DMS 273 (cell line): ENCODE measurements around the gene TAGLN3.
"Not testable (repeated sequence)": the region's sequence is repeated elsewhere in the genome, so short reads cannot be mapped to it uniquely, and the experiment has no call there.

Experiments used
- DNase-seq: peaks from one replicate; lab custom pipeline; 2025; ENCODE audit not compliant: unreplicated experiment; lab: John Stamatoyannopoulos, UW

The TAGLN3 gene

DNA sequence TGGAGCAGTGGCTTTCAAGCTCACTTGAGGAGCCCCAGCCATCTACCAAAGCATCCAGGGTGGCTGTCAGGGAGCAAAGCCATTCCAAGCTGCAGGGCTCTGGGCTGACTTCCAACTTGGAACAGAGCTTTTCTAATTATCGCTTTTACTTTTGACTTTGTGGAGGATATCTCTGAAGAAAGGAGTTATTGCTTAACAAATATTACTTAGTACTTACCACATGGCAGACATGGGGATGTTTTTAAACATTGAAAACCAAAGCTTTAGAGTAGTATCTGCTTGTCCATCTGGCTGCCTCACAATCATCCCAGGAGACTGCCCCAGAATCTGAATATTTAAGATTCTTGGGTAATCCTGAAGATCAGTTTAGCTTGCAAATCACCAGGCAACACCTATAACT lies 8.9 kb downstream of the TAGLN3 start:
- peak; percentile 69 for DNase-seq

DNA sequence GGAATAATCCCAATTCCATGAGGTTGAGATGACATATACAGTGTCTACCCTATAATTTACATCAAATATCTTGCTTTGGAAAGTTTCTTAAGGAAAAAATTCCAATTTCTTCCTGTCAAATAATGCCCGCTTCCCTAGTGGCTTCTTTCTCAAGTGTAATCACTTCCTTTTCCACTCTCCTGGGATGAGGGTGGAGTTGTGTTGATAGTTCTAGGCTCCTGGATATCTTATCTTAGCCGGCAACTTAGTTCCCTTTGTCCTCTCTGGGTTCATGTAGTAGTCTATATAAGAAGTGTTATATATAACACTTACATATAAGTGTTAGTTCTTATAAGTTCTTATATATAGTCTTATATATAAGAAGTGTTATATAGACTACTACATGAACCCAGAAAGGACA lies 10.9 kb downstream of the TAGLN3 start:
- no peak for DNase-seq

DNA sequence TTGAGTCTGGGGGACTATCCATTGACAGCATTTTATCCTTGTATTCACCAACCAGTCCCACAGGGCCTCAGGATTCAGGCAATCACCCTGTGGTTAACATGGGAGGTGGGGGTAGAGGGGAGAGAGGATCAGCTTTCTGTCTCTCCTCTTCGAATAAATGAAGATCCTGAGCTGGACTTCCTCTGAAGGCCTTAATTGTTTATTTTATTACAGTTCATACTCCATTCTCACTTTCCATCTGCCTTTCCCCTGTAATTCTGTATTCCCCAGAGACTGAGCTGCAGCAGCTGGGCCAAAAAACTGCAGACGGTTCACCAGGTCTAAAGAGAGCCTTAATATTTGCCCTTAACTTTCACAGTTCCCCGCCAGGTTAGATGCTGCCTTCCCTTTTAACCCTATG lies 11.9 kb downstream of the TAGLN3 start:
- DNase-seq: peak; percentile 96

DNA sequence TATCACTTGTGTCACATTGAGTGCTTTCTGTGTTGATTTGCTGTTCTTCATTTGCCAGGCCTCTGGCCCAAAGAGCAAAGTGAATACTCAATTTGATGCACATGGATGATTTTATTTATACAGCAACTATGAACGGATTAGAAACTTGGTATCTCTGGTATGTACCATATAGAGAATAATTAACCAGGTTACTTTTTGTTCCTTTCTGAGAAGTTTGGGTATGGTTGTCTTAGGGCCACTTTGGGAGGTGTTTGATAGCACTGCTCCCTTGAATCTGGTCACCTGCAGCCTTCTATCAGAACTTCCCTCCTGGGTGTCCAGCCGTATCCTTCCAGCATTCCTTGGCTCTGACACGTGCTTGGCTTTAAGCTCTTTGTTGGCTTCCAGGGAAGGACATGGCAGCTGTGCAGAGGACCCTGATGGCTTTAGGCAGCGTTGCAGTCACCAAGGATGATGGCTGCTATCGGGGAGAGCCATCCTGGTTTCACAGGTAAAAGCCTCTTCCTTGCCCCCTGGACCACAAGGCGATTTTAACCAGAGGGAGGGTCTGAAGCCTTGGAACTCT lies 12.7 kb downstream of the TAGLN3 start:
- DNase-seq: no peak

DNA sequence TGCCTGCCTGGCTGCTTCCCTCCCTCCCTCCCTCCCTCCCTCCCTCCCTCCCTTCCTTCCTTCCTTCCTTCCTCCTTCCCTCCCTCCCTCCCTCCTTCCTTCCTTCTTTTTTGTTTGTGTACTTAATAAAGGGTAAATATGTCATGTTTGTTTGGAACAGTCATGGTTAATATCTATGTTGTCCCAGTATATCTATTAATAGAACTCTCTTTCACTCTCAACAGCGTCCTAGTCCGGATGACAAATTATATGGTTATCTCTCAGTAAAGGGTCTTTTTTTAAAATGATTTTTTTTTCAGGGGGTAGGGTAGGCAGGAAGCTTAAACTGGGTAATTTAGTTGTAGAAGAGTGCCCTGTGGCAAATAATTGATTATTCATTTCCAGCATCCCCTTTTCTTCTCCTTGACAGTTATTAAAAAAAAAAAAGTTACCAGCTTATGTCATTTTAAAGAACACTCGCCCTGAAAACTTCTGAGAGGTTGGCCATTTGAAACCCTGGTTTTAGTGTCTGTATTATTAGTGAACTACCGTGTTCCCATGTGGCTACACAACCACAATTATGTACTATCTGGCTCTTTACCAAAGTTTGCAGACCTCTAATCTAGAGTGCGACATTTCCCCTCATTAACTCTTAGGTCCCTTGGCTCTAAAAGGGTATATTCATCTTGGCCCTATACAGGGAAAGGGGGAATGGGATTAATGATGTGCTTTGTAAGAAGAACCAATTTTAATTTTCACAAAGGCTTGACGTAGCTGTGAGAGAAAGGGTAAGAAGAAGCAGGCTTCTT lies 13.7 kb downstream of the TAGLN3 start:
- no peak for DNase-seq

DNA sequence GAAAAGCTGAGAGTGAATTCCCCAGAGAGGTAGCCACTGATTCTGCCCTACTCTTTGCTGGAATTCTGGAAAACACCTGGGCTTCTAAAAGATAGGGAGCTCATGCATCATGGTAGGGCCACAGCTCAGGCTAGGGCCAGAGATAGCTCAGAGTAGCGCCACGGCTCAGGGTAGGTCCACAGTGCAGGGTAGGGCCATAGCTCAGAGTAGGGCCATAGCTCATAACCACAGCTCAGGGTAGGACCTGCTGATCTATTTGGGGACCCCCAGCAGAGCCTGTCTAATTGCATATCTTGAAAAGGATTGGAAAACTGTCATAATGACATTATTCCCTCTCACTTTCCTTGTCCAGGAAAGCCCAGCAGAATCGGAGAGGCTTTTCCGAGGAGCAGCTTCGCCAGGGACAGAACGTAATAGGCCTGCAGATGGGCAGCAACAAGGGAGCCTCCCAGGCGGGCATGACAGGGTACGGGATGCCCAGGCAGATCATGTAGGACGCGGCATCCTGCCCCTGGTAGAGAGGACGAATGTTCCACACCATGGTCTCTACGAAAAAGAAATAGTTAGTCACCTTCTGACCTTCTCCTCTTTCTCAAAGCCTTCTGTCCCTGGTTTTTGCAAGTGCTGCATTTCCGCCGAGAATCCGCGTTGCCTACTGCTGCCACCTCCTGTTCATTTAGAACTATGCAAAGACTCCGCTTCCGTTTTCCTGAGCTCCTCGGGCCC lies 14.5 kb downstream of the TAGLN3 start:
- peak; percentile 50 for DNase-seq

DNA sequence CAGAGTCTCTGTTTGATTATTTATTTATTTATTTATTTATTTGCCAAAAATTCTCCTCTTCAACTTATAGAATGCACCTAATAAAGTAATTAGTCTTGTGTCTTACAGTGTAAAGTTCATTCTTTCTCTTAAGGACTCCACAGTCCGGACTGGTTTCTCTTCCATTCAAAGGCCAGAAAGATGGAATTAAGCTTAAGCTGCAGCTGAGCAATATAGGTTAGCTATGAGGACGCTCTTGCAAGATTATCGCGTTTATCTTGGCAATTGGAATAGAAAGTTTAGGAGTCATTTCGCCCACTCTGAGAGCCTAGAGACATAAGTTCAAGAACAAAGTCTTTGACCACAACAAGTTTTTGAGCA lies 15.0 kb downstream of the TAGLN3 start:
- DNase-seq: no peak

DNA sequence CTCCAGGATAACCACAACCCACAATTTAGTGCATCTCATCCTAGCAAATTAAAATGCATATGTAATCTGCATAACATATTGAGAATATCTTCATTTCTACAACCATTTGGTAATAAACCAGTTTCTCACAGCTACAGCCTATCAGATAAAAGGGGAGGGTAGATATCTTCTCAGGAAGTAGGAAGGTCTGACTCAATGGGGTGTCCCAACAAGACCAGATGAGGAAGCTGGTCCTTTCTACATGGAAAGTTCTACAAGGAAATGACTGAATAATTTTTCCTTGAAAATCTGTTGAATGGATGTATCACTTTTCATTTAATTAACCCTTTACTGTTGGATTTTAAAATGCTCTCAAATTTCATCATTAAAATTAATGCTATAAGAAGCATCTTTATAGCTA lies 18.4 kb downstream of the TAGLN3 start:
- no peak for DNase-seq

DNA sequence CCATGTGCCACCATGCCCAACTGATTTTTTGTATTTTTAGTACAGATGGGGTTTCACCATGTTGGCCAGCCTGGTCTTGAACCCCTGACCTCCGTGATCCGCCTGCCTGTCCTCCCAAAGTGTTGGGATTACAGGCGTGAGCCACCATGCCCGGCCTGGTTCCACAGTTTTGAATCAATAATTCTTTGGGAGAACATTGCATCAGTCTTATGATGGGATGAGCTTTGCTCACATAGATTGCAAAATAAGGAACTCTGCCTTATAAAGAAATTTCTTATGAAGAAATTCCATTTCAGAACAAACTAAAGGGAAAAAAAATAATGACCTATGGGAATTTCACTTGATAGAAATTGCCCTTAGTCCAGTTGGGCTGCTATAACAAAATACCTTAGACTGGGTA lies 20.0 kb downstream of the TAGLN3 start:
- DNase-seq: no peak

DNA sequence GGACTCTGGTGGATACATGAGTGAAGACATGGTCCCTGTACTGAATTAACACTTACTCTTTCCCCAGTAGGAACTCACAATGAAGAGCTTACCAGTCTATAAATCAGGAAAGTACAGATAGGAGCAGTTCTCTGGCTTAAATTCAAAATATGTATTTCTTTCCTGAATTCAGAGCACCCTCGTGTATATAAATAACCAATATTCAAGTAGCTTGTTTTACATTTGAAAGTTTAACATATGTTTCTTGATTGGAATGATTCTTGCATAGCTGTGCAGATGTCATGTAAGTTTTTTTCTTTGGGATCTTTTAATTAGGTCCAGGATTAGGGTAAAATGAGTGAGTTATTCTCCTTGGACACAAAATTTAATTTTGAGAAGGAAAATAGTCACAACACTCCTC lies 21.0 kb downstream of the TAGLN3 start:
- no peak for DNase-seq

DNA sequence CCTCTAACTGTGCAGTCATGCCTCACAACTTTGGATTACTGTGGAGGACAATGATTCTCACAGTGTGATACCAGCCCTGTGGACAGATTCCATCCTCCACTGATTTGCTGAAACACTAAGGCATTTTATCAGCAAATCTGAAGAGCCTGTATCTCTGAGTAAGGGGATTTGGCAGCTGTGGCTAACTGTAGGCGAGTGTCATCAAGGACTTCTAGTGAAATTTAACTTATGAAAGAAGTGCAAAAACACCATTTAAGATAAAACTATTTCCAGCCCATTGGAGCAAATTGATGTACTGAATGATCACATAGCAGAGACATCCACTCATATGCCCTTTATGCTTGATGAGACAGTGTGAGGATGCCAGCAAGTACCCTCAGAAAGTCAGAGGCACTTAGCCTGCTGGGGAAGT lies 22.0 kb downstream of the TAGLN3 start:
- no peak for DNase-seq

DNA sequence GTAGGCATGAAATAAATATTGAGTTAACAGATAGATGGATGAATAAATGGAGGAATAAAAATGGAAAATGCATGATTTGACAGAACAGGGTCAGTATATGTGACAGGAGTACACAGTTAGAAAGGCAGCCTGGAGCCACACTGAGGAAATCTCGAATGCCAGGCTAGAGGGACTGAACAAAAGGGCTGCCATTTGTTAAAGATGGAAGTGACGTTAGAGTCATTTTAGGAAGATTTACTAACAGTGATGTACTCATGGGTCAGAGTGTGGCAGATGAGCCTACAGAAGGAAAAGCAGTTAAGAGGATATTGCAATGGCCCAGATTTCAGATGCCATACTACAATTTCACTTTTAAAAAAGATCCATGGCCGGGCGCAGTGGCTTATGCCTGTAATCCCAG lies 28.4 kb downstream of the TAGLN3 start:
- DNase-seq: no peak

DNA sequence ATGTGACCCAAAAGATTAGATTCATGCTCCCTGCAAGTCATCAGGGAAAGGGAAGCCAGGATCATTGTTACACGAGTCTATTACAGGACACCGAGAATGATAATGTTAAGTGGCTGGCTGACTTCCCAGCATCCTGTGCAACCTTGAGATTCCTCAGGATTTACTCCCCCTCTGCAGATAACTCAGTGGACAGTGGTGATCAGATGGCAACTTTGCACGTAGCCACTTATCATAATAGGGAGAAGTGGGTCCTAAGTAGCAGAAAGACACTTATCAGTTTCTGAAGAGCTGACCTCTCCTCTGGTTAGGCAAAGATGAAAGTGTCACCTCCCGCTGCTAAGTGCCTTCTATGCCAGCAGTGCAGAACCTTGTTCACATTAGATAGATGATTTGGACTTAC lies 29.1 kb downstream of the TAGLN3 start:
- DNase-seq: no peak

DNA sequence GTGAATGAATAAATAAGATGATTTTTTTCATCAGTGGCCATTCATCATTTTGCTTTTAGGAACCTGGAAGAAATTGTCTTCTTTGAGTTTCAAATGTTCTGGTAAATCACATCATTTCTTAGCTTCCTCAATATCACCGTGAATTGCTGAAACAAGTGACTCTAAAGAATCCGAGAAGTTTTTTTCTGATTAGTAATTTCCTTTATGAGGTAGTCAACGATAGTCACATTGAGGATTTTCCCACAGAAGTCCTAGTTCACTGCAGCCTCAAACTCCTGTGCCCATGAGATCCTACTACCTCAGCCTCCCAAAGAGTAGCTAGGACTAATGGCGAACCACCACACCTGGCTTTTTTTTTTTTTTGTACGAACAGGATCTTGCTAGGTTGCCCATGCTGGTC lies 32.2 kb downstream of the TAGLN3 start:
- DNase-seq: no peak

DNA sequence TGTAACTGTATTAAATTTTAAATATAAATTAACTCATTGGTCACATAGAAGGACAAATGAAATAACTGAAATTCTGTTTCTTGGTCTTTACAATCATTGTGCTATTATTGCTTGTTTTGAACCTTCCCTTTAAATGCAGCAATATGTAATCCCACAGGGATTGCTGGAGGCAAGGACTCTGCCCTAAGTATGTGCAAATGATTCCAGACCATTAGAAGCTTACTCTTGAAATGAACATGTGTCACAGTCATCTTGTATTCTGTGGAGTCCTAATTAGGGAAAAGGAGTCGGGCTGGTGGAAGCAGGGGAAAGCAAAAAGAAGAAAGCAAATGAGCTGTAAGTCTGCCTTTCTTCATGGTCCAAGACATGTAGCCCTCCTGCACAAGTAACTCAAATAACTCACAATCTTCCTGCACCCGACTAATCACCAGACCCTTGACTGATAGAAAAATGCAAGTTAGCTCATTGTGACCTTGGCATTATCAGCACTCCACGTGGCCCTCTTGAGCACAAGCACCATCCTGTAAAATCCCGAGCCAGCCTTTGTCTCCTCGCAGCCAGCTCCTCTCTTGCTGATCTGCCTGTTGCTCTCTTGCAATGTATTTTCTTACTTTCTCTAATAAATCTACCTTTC lies 33.5 kb downstream of the TAGLN3 start:
- peak; percentile 44 for DNase-seq

DNA sequence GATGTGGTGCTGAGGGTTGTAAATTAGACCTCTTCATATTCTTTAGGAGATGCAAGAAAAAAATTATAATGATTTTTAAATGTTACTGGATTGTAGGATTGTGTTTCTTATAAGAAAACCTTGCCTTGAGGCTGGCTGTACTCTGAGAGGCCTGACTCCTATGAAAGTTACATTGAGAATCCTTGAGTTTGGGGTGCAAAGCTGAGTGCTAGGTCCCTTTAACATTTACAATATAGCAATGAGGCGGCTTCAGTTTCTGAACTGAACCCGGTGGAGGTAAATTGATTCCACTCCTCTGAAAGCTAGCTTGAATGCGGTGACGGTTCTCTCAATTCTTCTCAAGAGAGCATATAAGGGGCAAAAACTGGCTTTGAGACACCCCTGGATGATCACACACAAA lies 35.7 kb downstream of the TAGLN3 start, which contains the start of gene TMPRSS7:
Gene TMPRSS7 (plus strand): TSS at position 301 of the 400 bp plus-strand sequence. CDS start 110 bp downstream, outside the sequence.
- no peak for DNase-seq

DNA sequence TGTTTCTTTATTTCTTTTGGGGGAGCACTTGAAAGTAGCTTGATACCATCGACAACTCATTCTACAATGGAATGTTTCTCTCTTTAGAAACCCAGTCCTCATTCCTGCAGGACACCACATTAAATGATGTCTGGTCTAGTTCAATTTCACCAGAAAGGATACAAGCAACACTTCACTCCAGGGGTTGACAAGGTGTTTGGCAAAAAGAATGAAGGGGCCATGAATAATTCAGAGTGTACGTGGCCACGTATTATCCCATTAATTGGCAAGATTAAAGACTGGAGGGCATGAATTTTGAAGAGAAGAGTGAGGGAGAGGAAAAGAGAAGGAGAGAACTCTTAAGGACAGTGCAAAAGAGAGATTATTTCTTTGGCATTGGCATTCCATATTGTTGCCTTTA lies 36.5 kb downstream of the TAGLN3 start:
- DNase-seq: no peak

DNA sequence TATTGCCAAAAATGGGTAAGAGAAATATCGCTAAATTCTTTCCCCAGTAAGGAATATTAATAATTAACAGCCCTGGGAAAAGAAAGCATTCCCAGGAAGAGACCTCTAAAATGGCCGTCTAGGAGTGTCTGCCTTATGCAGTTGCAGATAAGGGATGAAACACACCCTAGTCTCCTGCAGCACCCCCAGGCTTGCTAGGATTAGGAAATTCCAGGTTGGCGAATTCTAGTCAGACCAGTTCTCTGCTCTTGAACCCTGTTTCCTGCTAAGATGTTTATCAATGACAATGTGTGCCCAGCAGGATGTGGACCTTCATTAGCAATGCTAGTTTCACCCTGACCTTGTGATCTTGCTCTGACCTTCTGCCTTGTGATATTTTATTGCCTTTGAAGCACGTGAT lies 38.5 kb downstream of the TAGLN3 start:
- DNase-seq: not testable (repeated sequence)

DNA sequence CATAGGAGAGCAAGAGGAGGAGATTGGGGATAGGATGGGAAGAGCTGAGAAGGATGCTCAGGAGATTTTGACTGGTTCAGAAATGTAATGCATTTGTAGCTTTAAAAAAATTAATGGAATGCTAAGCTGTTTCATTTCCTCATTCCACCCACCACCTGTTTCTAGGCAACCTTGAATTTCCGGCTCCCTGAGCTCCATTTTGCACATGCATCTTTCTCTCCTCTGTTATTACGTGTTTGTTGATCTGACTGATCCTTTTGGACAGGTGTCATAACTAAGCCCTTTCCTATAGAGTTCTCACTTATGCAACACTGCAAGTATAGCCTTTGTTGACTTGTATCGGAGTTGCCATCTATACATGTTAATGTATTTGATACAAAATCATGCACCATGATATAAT lies 40.1 kb downstream of the TAGLN3 start:
- no peak for DNase-seq

DNA sequence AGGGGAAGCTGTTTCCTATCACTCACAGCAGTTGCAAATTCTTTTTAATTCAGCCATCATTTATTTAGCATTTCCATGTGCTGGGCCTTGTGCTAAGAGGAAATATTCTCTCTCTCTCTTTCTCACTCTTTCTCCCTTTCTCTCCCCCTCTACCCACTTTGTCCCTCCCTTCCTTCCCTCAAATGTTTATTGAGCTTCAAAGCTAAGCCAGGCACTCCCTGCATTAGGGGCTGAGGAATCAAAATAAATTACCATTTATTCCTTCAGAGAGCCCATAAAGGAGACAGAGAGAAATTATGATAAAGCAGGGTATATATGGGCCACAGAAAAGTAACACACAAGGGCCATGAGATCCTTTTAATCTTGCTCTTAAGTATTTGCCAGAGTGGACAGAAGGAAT lies 42.6 kb downstream of the TAGLN3 start:
- DNase-seq: no peak

DNA sequence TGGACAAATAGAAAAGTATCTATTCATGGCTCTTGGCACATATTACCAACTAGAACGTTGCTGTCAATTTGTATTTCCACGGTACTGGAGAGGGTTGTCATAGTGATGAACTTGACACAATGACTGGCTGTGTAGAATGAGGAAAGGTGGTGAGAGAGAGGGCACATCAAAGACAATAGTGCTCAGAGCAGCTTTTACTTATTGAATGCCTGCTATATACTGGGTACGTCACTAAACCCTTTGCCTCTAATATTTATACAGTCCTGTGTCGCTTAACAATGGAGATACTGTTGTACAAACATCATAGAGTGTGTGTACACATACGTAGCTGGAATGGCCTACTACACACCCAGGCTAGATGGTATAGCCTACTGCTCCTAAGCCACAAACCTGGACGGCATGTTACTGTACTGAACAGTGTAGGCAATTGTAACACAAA lies 44.1 kb downstream of the TAGLN3 start:
- DNase-seq: no peak
